ENCODE measurements around the gene CHD5. TPM values are rescaled to one million over a fixed set of nuclear protein-coding genes. Genes with fewer than 3 reads are reported as not detected.

CHD5 gene
- total RNA-seq, 1 donor = under 0.01 TPM

GRCh38 chr1:6112690-6113005 lies 67.5 kb downstream of the CHD5 start:
- no peak for DNase-seq (ENCODE audit: insufficient read length, low spot score, missing footprints)
- H4K20me1 ChIP-seq (ENCODE audit: insufficient read depth, low read length) = no peaks in the 10 kb centered on the region
- no peak overlapping the region for H3K4me2 ChIP-seq (ENCODE audit: insufficient read depth, low read length)
- H2AFZ ChIP-seq (ENCODE audit: low read length) = no peak overlapping the region
- no peak overlapping the region for H3K4me3 ChIP-seq (ENCODE audit: insufficient read depth, low read length)
- H3K36me3 ChIP-seq (ENCODE audit: insufficient read depth, low read length) = no peaks in the 10 kb centered on the region
- H3K79me2 ChIP-seq (ENCODE audit: insufficient read depth, low read length) = no peaks in the 10 kb centered on the region
- no peaks in the 10 kb centered on the region for H3K4me1 ChIP-seq (ENCODE audit: insufficient read depth, low read length)
- TF ChIP-seq CTCF (IDR thresholded peaks at IDR 0.05; ENCODE audit: extremely low read depth, low read depth, low read length) = no peak
- H3K27ac ChIP-seq (ENCODE audit: low read depth, low read length) = no peak overlapping the region
- H3K9me3 ChIP-seq (ENCODE audit: low read depth, low read length) = peaks cover 2% of the 10 kb centered on the region
- no peaks in the 10 kb centered on the region for H3K27me3 ChIP-seq (ENCODE audit: insufficient read depth, low read length)

GRCh38 chr1:6111991-6112689 lies 68.0 kb downstream of the CHD5 start:
- no peak for TF ChIP-seq CTCF (IDR thresholded peaks at IDR 0.05; ENCODE audit: extremely low read depth, low read depth, low read length)
- no peak overlapping the region for H2AFZ ChIP-seq (ENCODE audit: low read length)
- no peaks in the 10 kb centered on the region for H3K79me2 ChIP-seq (ENCODE audit: insufficient read depth, low read length)
- no peaks in the 10 kb centered on the region for H3K4me1 ChIP-seq (ENCODE audit: insufficient read depth, low read length)
- no peak overlapping the region for H3K27ac ChIP-seq (ENCODE audit: low read depth, low read length)
- H3K9me3 ChIP-seq (ENCODE audit: low read depth, low read length) = peaks cover 2% of the 10 kb centered on the region
- DNase-seq (ENCODE audit: insufficient read length, low spot score, missing footprints) = no peak
- H4K20me1 ChIP-seq (ENCODE audit: insufficient read depth, low read length) = no peaks in the 10 kb centered on the region
- H3K4me2 ChIP-seq (ENCODE audit: insufficient read depth, low read length) = no peak overlapping the region
- no peaks in the 10 kb centered on the region for H3K27me3 ChIP-seq (ENCODE audit: insufficient read depth, low read length)
- no peaks in the 10 kb centered on the region for H3K36me3 ChIP-seq (ENCODE audit: insufficient read depth, low read length)
- H3K4me3 ChIP-seq (ENCODE audit: insufficient read depth, low read length) = no peak overlapping the region

- Histone ChIP-seq H3K4me2 (ENCODE audit: insufficient read depth, low read length) (no peak overlapping the region), H3K4me1 (ENCODE audit: insufficient read depth, low read length) (no peaks in the 10 kb centered on the region), H2AFZ (ENCODE audit: low read length) (no peak overlapping the region), H3K36me3 (ENCODE audit: insufficient read depth, low read length) (no peaks in the 10 kb centered on the region), H3K27ac (ENCODE audit: low read depth, low read length) (no peak overlapping the region), H3K27me3 (ENCODE audit: insufficient read depth, low read length) (no peaks in the 10 kb centered on the region), H3K4me3 (ENCODE audit: insufficient read depth, low read length) (no peak overlapping the region), H4K20me1 (ENCODE audit: insufficient read depth, low read length) (no peaks in the 10 kb centered on the region), H3K79me2 (ENCODE audit: insufficient read depth, low read length) (no peaks in the 10 kb centered on the region), H3K9me3 (ENCODE audit: low read depth, low read length) (peaks cover 2% of the 10 kb centered on the region)
- no peak for DNase-seq (ENCODE audit: insufficient read length, low spot score, missing footprints)
- TF ChIP-seq CTCF (IDR thresholded peaks at IDR 0.05; ENCODE audit: extremely low read depth, low read depth, low read length) = no peak
Observed at GRCh38 chr1:6111571-6111970, 68.5 kb downstream of the CHD5 start.

DNA sequence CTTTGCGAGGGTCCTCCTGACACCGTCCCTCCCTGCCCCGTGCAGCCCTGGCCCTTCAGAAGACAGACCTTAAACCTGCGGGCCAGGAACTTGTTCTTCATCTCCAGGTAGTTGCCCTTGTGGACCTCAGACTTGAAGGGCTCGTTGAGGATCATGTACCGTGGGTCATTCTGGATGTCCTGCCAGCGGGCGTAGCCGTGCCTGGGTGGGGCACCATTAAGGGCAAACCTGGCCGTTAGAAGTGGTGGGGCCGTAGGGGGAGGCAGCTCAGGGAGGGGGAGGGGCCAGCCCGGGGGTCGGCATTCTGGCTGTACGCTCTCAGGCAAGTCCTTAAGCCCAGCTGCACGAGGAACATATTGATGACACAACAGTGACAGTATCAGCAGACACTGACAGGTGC lies 69.8 kb downstream of the CHD5 start:
- Histone ChIP-seq H3K9me3 (ENCODE audit: low read depth, low read length) (peaks cover under 1% of the 10 kb centered on the region), H4K20me1 (ENCODE audit: insufficient read depth, low read length) (no peaks in the 10 kb centered on the region), H3K4me1 (ENCODE audit: insufficient read depth, low read length) (no peaks in the 10 kb centered on the region), H3K4me3 (ENCODE audit: insufficient read depth, low read length) (no peak overlapping the region), H3K27me3 (ENCODE audit: insufficient read depth, low read length) (no peaks in the 10 kb centered on the region), H3K4me2 (ENCODE audit: insufficient read depth, low read length) (no peak overlapping the region), H3K79me2 (ENCODE audit: insufficient read depth, low read length) (no peaks in the 10 kb centered on the region), H2AFZ (ENCODE audit: low read length) (no peak overlapping the region), H3K27ac (ENCODE audit: low read depth, low read length) (no peak overlapping the region), H3K36me3 (ENCODE audit: insufficient read depth, low read length) (no peaks in the 10 kb centered on the region)
- no peak for DNase-seq (ENCODE audit: insufficient read length, low spot score, missing footprints)
- TF ChIP-seq CTCF (IDR thresholded peaks at IDR 0.05; ENCODE audit: extremely low read depth, low read depth, low read length) = no peak

Measured in osteoblast (primary cell).